ENCODE data around the gene GP5. TPM values are rescaled to one million over a fixed set of nuclear protein-coding genes. Genes with fewer than 3 reads are reported as not detected.

The GP5 gene
- polyA plus RNA-seq, 3 donors, result 0.12 TPM; not detected in 2

DNA sequence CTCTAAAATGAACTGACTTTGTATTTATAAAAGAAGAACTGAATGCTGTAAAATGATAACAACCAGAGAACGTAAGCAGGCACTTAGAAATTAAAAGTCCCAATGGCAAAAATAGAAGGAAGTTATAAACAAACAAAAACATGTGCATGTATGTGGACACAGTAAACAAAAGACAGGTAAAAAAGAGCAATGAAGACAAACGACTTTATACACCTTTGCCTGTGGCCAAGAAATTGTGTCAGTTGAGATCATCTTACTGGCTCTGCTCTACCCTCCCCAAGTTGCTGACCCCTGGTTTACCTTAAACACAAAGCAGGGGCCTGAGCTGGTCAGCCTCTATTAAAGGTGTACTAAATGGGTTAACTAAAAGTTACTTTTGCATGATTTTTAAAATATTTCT, 41.7 kb upstream of the GP5 start:
- intact Hi-C loops (cut with micrococcal nuclease), result no loop called here
- no peaks in the 10 kb centered on the region for H3K9me3 Mint-ChIP-seq
- TF ChIP-seq, protein P1, sequence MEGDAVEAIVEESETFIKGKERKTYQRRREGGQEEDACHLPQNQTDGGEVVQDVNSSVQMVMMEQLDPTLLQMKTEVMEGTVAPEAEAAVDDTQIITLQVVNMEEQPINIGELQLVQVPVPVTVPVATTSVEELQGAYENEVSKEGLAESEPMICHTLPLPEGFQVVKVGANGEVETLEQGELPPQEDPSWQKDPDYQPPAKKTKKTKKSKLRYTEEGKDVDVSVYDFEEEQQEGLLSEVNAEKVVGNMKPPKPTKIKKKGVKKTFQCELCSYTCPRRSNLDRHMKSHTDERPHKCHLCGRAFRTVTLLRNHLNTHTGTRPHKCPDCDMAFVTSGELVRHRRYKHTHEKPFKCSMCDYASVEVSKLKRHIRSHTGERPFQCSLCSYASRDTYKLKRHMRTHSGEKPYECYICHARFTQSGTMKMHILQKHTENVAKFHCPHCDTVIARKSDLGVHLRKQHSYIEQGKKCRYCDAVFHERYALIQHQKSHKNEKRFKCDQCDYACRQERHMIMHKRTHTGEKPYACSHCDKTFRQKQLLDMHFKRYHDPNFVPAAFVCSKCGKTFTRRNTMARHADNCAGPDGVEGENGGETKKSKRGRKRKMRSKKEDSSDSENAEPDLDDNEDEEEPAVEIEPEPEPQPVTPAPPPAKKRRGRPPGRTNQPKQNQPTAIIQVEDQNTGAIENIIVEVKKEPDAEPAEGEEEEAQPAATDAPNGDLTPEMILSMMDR (IDR thresholded peaks at IDR 0.05), result no peak
- Histone ChIP-seq H3K4me2 (replicated peaks; ENCODE audit: extremely low read depth, low read length, poor library complexity, severe bottlenecking) (no peak overlapping the region), H3K27me3 (ENCODE audit: control insufficient read depth in 2 of 2, insufficient read depth in 2 of 2, low read length in 2 of 2) (no peaks in the 10 kb centered on the region), H3K27ac (ENCODE audit: low read depth in 1 of 2, low read length in 2 of 2) (no peak overlapping the region), H2AFZ (ENCODE audit: insufficient read depth, low read depth, low read length, poor library complexity, severe bottlenecking) (no peak overlapping the region), H3K4me1 (ENCODE audit: control insufficient read depth in 1 of 2, insufficient read depth in 2 of 2, low read length in 2 of 2) (no peaks in the 10 kb centered on the region), H3K79me2 (ENCODE audit: insufficient read depth, low read length) (no peaks in the 10 kb centered on the region), H4K20me1 (ENCODE audit: insufficient read depth, low read length) (no peaks in the 10 kb centered on the region), H3K9ac (ENCODE audit: insufficient read depth, low read length, poor library complexity, severe bottlenecking) (no peak overlapping the region), H3K4me3 (replicated peaks in 1 of 3; ENCODE audit: low read depth in 2 of 3, low read length in 3 of 3) (no peak overlapping the region), H3K36me3 (replicated peaks in 1 of 2; ENCODE audit: control insufficient read depth in 1 of 2, insufficient read depth in 2 of 2, low read length in 2 of 2) (peaks cover 77 to 99% of the 10 kb centered on the region in 2 donors), H3K9me3 (replicated peaks in 1 of 2; ENCODE audit: control insufficient read depth in 1 of 2, insufficient read depth in 1 of 2, low read length in 2 of 2) (no peaks in the 10 kb centered on the region)
- no peak overlapping the region for H3K4me3 Mint-ChIP-seq
- H3K36me3 Mint-ChIP-seq, result peaks cover 89% of the 10 kb centered on the region in 2 donors
- no peak overlapping the region for H3K27ac Mint-ChIP-seq
- H3K4me1 Mint-ChIP-seq, result no peaks in the 10 kb centered on the region
- no peak for DNase-seq
- H3K27me3 Mint-ChIP-seq (ENCODE audit: low read depth in 3 of 3), result peaks cover 0 to 3% (median 0%) of the 10 kb centered on the region in 3 donors
- no CpG with 5 or more reads among the region's 2 CpGs for WGBS (ENCODE audit: insufficient coverage)

DNA sequence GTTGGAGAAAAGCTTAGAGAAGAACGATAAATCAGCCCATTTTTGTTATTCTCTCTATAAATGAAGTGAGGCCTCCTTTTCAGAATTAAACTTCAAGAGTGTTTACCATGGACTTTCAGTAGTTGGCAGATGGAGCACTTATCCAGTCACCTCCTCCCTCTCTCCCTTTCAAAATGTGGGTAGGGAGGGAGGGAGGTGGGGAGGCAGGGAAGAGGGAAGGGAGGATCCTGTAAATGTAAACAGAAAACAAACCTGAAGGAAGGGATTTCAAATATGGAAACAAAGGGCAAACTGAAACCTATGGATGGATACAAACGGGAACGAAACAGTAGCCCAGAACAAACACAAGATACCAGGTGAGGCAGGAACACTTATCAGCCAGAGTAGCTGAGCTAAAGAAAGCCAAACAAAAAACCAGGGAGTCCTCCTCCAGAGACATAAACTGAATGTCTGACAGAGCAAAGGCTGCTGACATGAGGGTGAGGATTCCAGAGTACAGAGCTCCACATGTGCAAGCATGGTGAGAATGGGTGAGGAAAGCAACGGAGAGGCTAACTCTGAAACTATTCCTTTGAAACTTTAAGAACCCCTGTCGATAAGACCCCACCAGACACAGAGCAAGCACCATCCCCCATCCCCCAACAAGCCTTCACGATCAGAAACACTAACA, 41.0 kb upstream of the GP5 start:
- TF ChIP-seq, protein P1 (IDR thresholded peaks at IDR 0.05), result no peak
- no peak overlapping the region for H3K4me3 ChIP-seq (replicated peaks in 1 of 3; ENCODE audit: low read depth in 2 of 3, low read length in 3 of 3)
- no peaks in the 10 kb centered on the region for H3K79me2 ChIP-seq (ENCODE audit: insufficient read depth, low read length)
- H3K4me2 ChIP-seq (replicated peaks; ENCODE audit: extremely low read depth, low read length, poor library complexity, severe bottlenecking), result no peak overlapping the region
- no peak for DNase-seq
- Mint-ChIP-seq H3K27me3 (ENCODE audit: low read depth in 3 of 3) (peaks cover 0 to 3% (median 0%) of the 10 kb centered on the region in 3 donors), H3K27ac (peak overlapping the region in 2 of 7 donors; percentile 23 to 43), H3K4me3 (no peak overlapping the region), H3K4me1 (no peaks in the 10 kb centered on the region), H3K9me3 (no peaks in the 10 kb centered on the region), H3K36me3 (peaks cover 90 to 92% of the 10 kb centered on the region in 2 donors)
- no peaks in the 10 kb centered on the region for H3K4me1 ChIP-seq (ENCODE audit: control insufficient read depth in 1 of 2, insufficient read depth in 2 of 2, low read length in 2 of 2)
- H3K9ac ChIP-seq (ENCODE audit: insufficient read depth, low read length, poor library complexity, severe bottlenecking), result no peak overlapping the region
- no peaks in the 10 kb centered on the region for H4K20me1 ChIP-seq (ENCODE audit: insufficient read depth, low read length)
- H3K27me3 ChIP-seq (ENCODE audit: control insufficient read depth in 2 of 2, insufficient read depth in 2 of 2, low read length in 2 of 2), result no peaks in the 10 kb centered on the region
- H3K9me3 ChIP-seq (replicated peaks in 1 of 2; ENCODE audit: control insufficient read depth in 1 of 2, insufficient read depth in 1 of 2, low read length in 2 of 2), result no peaks in the 10 kb centered on the region
- 100% methylated on average over 3 of the region's 6 CpGs for WGBS (ENCODE audit: insufficient coverage)
- no peak overlapping the region for H3K27ac ChIP-seq (ENCODE audit: low read depth in 1 of 2, low read length in 2 of 2)
- no peak overlapping the region for H2AFZ ChIP-seq (ENCODE audit: insufficient read depth, low read depth, low read length, poor library complexity, severe bottlenecking)
- peaks cover 79 to 99% of the 10 kb centered on the region in 2 donors for H3K36me3 ChIP-seq (replicated peaks in 1 of 2; ENCODE audit: control insufficient read depth in 1 of 2, insufficient read depth in 2 of 2, low read length in 2 of 2)
- intact Hi-C loops (cut with micrococcal nuclease), result no loop called here
